C4-2B (cell line): ENCODE results near the gene KRTAP1-1.

Source experiments
- ZFX ChIP-seq: fragments of 450-650 bp; IDR thresholded peaks from 2 replicates; pipeline ENCODE4 v1.6.1; 2017
- TF ChIP-seq, protein P1 (sequence below): fragments of 450-650 bp; conservative IDR thresholded peaks from 2 replicates; pipeline ENCODE4 v1.5.1; 2017; ENCODE audit warnings: mild to moderate bottlenecking

GRCh38 chr17:41048441-41048840, 7.2 kb upstream of the KRTAP1-1 start:
- TF ChIP-seq, protein P1, sequence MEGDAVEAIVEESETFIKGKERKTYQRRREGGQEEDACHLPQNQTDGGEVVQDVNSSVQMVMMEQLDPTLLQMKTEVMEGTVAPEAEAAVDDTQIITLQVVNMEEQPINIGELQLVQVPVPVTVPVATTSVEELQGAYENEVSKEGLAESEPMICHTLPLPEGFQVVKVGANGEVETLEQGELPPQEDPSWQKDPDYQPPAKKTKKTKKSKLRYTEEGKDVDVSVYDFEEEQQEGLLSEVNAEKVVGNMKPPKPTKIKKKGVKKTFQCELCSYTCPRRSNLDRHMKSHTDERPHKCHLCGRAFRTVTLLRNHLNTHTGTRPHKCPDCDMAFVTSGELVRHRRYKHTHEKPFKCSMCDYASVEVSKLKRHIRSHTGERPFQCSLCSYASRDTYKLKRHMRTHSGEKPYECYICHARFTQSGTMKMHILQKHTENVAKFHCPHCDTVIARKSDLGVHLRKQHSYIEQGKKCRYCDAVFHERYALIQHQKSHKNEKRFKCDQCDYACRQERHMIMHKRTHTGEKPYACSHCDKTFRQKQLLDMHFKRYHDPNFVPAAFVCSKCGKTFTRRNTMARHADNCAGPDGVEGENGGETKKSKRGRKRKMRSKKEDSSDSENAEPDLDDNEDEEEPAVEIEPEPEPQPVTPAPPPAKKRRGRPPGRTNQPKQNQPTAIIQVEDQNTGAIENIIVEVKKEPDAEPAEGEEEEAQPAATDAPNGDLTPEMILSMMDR: no peak
- no peak for TF ChIP-seq ZFX
